HG03280 (cell line): Measurements from ENCODE around the gene PHB1.
"Not testable (repeated sequence)": the region's sequence is repeated elsewhere in the genome, so short reads cannot be mapped to it uniquely, and the experiment has no call there.

Source experiments
- ATAC-seq: cut with Tn5 transposase; IDR thresholded peaks from one replicate; pipeline ENCODE4 v1.9.1; 2021; ENCODE audit warnings: mild to moderate bottlenecking, moderate library complexity; ENCODE audit not compliant: unreplicated experiment

The PHB1 gene

GRCh38 chr17:49381793-49382192 lies 32.9 kb downstream of the PHB1 start:
- ATAC-seq: no peak

- no peak for ATAC-seq
Observed at GRCh38 chr17:49381033-49381432, 33.6 kb downstream of the PHB1 start.

- ATAC-seq: no peak
Observed at GRCh38 chr17:49379926-49380325, 34.8 kb downstream of the PHB1 start.

- no peak for ATAC-seq
Observed at GRCh38 chr17:49378311-49378710, 36.4 kb downstream of the PHB1 start.

GRCh38 chr17:49375544-49375943 lies 39.1 kb downstream of the PHB1 start:
- ATAC-seq: no peak

GRCh38 chr17:49373115-49373514 lies 41.6 kb downstream of the PHB1 start:
- no peak for ATAC-seq

- ATAC-seq: no peak
Observed at GRCh38 chr17:49372425-49372824, 42.3 kb downstream of the PHB1 start.

GRCh38 chr17:49370971-49371834 lies 43.5 kb downstream of the PHB1 start:
- ATAC-seq: no peak

GRCh38 chr17:49369760-49370159 lies 44.9 kb downstream of the PHB1 start:
- no peak for ATAC-seq

GRCh38 chr17:49369089-49369488 lies 45.6 kb downstream of the PHB1 start:
- ATAC-seq: no peak

GRCh38 chr17:49365667-49366066 lies 49.0 kb downstream of the PHB1 start:
- no peak for ATAC-seq

GRCh38 chr17:49365126-49365525 lies 49.6 kb downstream of the PHB1 start:
- ATAC-seq: not testable (repeated sequence)

GRCh38 chr17:49364119-49364518 lies 50.6 kb downstream of the PHB1 start:
- no peak for ATAC-seq

- ATAC-seq: no peak
Observed at GRCh38 chr17:49363251-49363650, 51.4 kb downstream of the PHB1 start.

GRCh38 chr17:49362723-49363117 lies 52.0 kb downstream of the PHB1 start:
- no peak for ATAC-seq

GRCh38 chr17:49361902-49362722 lies 52.6 kb downstream of the PHB1 start, which contains the start of gene ZNF652:
Gene ZNF652 (minus strand): TSS chr17:49362250. CDS start chr17:49317725, 44,525 bp downstream.
- peak; percentile 68 for ATAC-seq

GRCh38 chr17:49361129-49361901 lies 53.4 kb downstream of the PHB1 start:
- ATAC-seq: peak; percentile 23

- ATAC-seq: no peak
Observed at GRCh38 chr17:49360796-49361128, 53.9 kb downstream of the PHB1 start.

- ATAC-seq: no peak
Observed at GRCh38 chr17:49359990-49360795, 54.5 kb downstream of the PHB1 start.

- ATAC-seq: no peak
Observed at GRCh38 chr17:49358641-49359247, 55.9 kb downstream of the PHB1 start.
